Ureter (tissue), 1 donor: Measurements from ENCODE around the gene CAMTA2. TPM values are rescaled to one million over a fixed set of nuclear protein-coding genes. Genes with fewer than 3 reads are reported as not detected.

ENCODE experiments used
- DNase-seq: peaks from one replicate; pipeline ENCODE4 v3.0.0-alpha.2; 2020; ENCODE audit warnings: low spot score
- total RNA-seq: library from RNA; stranded (reverse); gene quantifications from one replicate; pipeline ENCODE4 v1.2.4, GENCODE V29; 2023
- donor health status: DM: yes; HTN: yes; CAD: no.

Gene CAMTA2
- total RNA-seq, 1 donor from 2014 or later: 86.0 TPM

DNA sequence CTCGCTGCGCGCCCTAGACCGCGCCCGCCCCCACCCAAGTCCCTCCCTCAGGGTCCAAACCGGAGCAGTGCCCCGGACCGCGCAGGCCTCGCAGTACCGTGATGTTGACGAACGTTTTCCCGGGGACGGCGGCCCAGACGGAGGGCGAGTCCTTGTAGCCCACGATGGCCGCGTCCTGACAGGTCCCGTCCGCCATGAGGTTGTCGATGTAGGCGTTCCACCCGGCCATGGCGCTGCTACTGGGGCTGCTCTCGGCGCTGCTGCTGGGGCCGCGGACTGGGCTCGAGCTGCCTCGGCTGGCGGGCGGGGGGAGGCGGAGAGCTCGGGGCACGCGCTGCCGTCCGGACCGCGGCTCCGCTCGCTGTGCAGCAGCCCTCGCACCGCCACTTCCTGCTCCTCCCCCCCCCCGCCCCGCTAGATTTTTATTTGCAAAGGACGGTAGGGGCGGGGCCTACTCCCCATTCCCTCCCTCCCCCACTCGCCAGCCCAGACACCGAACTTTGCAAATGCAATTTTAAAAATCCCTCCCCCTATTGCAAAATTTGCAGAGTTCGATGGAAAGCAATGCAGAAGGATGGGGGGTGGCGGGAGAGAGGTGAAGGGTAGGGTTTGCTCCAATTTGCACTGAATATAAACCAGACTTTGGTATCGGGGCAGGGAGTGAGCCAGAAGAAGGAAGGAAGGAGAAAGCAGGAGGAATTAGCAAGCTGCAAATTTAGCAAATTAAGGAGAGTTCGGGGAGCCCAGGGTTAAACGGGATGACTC lies 39.1 kb downstream of the CAMTA2 start, which contains the start of gene PFN1:
TSS of gene PFN1 (minus strand) at position 365 of the 765 bp plus-strand sequence. CDS start at position 229, 136 bp downstream.
- DNase-seq: peak; percentile 93

DNA sequence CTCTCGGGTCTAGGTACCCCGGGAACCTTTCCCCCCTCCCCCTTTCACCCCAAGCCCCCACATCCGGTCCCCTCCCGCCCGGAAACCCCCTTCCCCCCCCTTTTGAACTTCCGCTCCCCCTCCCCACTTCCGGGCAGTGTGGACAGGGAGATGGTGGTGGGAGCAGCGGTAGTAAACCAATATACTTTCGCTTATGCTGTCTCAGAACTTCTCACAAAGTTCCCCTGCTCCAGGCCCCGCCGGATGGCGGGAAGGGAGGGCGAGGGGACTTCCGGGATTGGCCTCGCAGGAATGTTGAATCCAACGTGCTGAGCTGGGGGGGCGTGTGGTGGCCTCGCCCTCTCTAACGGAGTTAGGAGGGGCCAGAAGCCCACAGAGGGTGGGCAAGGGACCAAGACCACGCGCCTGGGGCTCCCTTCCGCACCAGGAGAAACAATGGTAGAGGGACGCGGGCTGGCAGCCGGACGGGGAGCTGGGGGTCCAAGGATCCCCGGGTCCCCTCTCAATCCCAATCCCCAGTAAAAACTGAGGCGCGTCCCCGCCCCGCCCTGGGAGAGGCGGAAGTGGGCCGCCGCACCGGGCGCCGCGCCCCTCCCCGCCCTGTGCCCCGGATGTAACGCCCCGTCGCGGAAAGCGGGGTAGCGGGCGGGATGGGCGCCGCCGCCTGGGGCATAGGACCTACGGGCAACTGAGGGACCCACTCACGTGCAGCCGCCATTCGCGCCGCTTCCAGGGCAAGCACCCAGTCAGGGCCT lies 39.9 kb downstream of the CAMTA2 start:
- peak; percentile 79 for DNase-seq

DNA sequence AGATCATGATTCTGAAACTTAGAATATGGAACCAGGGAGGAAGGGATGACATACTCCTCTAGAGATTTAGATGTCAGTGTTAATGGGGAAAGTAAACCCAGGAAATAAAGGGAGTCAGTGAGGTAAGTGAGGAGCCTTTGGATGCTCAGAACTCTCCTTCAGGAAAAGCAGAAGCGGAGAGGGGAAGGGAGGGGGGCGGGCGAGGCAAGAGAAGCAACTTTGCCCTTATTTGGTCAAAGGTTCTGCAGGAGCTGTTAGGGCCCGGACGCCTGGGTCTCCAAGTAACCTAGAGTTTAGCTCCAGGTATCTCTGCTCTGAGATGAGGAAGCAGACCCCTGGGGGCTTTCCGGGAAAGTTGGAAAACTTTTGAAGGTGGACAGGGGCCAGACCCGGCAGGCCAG lies 40.5 kb downstream of the CAMTA2 start:
- DNase-seq: no peak

DNA sequence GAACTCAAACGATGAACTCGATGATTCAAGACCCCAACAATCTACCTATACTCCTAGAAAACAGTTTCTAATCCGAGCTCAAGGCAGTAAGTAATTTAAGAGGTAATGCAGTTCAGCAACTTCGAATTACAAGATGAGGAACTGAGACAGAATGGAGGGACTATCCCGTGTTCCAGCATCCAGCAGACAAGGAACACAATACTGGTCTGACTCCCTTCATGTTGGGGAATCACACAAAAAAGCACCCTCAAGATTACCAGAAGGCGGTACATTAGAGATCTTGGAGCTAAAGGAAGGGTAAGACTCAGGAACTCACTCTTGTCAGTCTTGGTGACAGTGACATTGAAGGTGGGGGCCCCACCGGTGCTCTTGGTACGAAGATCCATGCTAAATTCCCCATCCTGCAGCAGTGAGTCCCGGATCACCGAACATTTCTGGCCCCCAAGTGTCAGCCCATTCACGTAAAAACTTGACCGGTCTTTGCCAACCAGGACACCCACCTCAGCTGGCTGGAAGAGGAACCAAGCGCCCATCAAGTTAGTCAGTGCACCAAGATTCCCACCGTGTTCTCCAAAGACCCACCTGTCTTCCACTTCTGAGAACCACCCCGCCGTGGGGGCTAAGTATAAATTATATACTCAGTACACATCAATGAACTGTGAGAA lies 41.0 kb downstream of the CAMTA2 start:
- DNase-seq: no peak

DNA sequence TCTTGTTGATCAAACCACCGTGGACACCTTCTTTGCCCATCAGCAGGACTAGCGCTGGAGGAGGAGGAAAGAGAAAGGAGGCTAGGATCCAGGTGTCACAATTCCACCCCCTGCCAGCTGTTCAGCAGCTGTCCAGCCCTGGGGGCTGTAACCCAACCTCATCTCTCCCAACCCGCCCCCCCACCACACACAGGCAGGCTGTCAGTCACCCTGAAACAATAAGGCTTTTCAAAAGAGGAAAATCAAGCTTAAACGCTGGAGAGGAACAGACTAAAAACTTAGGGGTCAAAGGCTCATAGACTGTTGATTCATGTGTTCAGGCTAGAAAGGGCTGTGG lies 41.6 kb downstream of the CAMTA2 start:
- DNase-seq: no peak

DNA sequence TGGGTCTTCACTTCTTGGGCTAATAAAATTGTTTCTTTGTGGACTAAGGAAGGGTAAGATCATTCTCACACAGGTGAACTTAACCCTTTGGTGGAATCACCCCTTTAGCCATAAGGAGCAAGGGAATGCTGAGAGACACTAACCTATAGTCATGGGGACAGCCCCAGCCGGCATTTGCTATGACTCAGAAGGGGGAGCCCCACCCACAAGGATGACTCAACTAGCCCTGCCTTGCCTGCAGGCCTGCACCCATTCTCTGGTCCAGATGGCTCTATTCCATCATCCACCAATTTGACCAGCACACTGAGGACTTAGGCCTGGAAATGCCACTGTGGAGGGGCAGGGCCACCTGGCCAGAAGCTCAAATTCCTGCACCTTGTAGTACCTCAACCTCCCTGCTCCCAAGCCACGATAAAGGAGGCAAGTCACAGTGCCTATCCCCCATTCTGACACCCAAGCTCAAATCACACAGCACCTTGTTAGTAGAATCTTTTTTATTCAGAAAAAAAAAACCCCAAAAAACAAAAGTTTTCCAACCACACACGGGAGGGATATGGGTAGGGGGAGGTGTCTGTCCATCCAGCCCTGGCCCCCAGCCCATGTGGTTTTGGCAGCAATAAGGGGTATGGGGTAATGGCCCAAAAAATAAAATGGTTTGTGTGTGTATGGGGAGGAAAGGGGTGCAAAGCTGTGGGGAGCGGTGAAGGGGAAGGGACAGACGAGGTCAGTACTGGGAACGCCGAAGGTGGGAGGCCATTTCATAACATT lies 42.1 kb downstream of the CAMTA2 start:
- peak; percentile 80 for DNase-seq

DNA sequence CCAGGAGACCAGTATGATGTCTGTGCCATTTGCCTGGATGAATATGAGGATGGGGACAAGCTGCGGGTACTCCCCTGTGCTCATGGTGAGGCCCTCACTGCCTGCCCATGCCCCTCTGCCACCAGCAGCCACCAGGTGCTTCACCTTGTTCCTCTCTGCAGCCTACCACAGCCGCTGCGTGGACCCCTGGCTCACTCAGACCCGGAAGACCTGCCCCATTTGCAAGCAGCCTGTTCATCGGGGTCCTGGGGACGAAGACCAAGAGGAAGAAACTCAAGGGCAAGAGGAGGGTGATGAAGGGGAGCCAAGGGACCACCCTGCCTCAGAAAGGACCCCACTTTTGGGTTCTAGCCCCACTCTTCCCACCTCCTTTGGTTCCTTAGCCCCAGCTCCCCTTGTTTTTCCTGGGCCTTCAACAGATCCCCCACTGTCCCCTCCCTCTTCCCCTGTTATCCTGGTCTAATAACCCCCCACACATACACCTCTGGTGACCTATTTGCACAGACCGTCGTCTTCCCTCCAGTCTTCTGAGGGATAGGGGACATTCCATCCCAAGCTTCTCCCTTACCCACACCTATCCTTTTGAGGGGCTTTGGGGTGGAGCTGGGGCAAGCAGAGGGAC lies 42.8 kb downstream of the CAMTA2 start:
- DNase-seq: no peak

DNA sequence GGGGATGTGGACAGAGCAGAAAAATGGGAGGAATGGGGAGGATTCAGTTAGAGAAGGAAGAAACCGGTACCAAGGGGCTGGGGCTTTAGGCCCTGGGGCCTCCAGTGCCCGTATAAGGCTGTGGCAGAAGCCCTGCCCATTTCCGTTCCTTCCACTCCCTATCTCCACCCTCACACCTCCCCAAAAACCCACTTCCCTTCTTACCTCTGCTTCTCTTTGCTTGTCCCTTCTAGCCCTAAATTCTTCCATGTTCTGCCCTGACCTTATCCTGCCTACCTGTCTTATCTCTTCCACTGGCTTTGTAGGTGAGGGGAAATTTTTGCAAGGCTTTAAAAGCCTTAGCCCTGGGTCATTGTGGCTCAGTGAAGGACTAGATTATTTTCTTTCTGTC lies 43.3 kb downstream of the CAMTA2 start:
- DNase-seq: no peak

DNA sequence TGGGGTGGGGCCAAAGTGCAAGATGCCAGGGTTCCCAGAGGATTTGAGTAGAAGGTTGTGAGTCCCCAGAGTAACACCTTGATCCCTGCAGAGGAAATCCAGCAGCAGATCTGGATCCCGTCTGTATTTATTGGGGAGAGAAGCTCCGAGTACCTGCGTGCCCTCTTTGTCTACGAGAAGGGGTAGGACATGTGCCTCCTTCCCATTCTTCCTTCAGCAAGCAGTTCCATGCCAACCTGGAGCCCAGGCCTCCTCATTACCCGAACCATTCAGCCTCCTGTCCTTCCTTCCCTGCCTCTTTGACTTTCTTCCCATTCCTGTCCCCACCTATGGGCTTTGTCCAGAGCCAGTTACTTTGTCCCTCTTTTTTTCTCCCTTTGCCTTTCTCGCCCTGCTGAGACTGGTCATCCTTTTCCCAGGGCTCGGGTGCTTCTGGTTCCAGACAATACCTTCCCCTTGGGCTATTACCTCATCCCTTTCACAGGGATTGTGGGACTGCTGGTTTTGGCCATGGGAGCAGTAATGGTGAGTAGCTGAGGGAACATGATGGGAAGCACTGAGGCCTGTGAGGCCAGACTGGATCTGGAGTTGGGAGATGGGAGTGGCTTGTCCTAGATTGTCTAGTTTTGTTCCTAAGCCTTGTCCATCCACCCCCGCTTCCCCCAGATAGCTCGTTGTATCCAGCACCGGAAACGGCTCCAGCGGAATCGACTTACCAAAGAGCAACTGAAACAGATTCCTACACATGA lies 44.5 kb downstream of the CAMTA2 start:
- DNase-seq: no peak

DNA sequence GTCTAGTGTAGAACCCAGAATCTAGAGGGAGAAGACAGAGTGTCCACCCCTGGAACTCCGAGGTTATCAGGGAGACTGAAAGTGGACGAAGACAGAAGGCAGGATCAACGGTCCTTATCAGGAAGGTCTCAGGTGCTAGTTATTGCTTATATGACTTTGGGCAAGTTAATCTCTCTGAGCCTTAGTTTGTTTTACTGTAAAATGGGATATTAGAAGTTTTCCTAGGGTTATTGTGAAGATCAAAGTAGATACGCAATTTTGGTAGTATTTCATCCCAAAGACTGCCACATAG lies 46.2 kb downstream of the CAMTA2 start:
- no peak for DNase-seq

DNA sequence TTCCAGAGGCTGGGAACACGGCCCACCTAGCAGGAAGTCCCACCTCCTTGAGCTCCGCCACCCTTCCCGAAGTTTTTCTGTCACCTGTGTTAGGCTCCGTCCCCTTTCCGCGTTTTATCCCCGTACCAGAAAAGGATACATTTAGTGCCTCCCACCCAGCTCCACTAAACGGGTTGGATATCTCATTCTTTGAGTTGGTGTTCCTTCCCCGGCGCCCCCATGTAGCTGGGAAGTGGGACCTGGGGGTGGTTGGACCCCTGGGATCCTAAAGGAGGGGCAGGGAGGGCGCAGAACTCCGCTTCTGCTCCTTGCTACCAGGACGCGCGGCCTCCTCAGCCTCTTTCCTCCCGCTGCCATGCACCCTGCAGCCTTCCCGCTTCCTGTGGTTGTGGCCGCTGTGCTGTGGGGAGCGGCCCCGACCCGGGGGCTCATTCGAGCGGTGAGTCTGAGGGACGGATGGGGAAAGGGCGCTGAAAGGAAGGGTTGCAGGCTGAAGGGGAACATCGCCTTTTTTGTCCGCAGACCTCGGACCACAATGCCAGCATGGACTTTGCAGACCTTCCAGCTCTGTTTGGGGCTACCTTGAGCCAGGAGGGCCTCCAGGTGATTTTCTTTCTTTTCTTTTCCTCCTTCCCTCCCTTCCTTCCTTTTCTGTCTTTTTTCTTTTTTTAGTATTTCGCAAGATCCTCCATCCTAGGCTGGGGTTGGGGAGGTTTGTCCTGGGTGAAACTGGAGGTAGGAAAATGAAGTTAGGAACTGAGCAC lies 46.7 kb downstream of the CAMTA2 start:
- no peak for DNase-seq

DNA sequence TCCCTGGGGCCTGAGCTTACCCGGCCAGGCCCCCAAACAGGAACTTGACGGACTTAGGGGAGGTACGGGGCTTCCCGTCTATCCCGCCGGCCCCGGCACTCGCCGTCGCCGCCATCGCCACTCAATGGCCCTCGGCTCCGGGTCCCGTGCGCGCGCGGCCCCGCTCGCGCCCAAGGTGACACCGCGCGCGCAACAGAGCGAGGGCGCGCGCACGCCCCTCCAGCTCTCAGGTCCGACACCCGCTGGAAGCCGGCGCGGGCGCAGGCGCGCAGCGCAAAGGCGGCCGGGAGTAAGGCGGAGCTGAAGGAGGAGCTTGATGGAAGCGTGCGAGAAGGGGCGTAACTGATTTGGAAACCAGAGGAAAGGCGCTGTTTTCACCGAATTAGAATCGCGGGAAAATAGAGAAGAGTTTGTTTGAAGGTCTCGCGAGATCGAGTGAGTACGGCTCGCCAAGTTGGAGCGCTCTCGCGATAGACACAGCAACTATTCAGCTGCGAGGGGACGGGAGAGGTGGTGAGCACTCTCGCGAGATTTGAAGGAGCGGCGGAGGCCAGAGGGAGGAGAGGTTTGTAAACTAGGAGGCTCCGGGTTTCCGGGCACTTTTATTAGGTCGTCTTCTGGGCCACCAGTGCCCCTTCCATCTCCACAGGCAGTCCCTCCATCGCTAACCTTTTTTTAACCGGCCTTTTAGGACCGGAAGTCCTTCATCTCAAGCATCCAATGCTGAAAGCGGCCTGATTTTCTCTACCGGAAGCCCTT lies 47.5 kb downstream of the CAMTA2 start, which contains the start of the genes RNF167 and SLC25A11:
TSS of gene RNF167 (plus strand) at position 473 of the 759 bp plus-strand sequence. CDS start 642 bp downstream, outside the sequence.
TSS of gene SLC25A11 (minus strand) at position 251 of the 759 bp plus-strand sequence. CDS start at position 115, 136 bp downstream.
- DNase-seq: peak; percentile 97

DNA sequence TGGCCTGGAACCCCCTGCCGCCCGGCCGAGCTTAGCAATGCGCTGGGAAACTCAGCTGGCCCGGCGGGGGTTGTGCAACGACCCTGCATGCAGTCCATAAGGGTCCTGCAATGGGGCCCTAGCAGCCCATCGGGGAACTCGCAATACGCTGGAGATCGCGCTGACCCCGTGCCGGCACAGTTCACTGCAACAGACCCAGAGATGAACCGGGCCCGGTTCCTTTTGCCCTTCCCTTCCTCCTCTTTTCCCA lies 48.0 kb downstream of the CAMTA2 start:
- DNase-seq: no peak

DNA sequence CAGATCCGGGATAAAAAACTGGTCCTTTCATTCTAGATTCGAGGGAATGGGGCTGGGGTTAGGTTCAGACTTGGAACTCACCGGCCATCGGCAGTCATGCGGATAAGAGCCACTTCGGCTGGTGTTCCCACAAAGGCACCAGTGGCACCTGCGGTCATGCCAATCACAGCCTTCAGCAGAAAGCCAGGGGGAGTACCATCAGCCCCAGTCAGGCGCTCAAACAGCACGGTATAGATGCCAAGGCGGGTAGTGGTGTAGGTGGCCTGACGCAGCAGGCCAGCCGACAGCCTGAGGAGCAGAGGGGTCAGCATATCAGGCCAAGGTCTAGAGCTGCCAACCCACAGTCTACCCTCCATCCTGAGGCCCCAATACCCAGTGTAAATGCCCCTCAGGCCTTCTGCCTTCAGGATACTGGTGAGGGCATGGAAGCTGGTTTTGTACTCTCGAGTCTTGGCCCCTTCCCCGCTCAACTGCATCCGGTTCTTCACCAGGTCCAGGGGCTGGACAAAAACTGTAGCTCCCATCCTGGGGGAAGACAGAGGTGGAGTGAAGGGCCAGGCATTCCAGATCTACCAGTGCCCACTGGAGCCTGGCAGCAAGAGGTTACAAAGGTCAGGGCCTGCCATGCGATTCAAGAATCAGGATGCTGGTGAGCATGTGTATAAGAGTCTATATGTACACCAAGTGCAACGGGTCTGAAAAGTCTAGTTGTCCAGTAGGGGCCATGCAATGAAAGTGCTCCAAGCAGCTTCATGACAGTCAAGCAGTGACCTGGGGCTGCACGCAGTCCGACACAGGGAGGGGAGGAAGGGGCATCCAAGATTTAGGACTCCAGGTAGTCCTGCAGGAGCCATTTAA lies 48.6 kb downstream of the CAMTA2 start:
- no peak for DNase-seq

DNA sequence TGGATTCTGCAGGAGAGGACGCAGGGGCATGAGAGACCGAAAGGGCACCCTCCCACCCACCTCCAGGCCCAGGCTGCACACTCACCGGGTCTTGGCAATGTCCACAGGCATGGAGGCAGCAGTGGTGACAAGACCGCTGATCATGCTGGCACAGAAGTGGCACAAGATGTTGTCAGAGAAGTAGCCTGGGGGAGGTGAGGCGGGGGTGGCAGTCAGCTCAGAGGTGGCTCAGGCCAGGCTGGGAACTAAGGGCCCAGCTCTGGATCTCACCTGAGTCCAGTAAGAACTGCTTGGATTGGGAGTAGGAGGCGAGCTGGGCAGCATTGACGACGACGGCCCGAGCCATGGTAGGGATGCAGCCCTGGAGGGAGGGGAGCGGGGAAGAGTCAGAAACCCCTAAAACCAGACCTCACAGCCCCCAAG lies 49.4 kb downstream of the CAMTA2 start:
- DNase-seq: no peak

DNA sequence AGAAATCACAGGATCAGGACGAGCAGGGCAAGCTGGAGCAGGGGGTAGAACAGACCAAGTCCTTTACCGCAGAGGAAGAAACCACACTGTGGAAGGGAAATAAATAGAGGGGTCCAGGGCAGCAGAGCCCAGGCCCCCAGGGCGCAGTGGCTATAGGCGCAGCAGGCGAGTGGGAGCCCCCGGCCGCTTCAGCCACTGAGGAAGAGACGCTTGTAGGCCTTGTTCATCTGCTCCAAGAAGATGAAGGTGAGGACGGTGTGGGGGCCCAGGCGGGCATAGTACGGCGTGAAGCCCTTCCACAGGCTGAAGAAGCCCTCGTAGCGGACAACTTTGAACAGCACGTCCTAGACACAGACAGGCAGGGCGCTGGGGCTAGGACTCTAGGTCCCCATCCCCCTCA lies 49.9 kb downstream of the CAMTA2 start:
- DNase-seq: no peak

DNA sequence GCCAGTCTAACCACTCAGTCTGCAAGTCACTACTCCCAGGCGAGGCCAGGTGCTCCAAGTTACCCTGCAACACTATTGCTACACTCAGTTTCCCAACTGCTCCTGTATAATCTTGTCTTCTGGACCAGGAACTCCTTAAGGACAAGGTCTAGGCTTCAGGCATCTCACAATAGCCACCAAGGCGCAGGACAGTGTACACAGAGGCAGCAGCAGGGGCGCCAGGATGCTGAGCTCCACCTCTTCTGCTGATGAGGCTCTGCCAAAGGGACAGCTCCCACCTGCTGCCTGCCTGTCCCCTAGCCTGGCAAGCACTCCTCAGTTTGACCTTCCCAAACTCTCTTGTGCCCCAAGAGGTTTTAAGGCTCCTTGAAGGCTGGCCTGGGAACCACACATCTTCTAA lies 51.0 kb downstream of the CAMTA2 start:
- DNase-seq: no peak

DNA sequence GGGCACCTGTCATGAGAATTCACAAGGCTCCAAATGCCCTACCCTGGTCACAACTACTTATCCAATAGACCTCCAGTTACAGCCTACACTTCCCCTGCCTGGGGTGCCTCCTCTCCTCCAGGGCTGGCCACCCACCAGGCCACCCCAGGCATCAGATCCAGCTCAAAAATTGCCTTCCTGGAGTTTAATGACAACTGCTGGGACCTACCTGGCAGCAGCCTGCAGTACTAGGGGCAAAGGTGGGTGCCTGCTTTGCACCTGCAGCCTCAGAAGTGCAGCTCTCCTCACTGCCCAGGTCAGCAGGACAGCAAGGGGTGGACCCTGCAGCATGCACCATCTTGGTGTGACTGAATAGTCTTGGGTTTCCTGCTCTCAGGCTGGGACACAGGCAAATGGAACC lies 51.8 kb downstream of the CAMTA2 start:
- DNase-seq: no peak
